Endothelial cell of umbilical vein (primary cell): ENCODE data around the gene CLCNKA. TPM values are rescaled to one million over a fixed set of nuclear protein-coding genes. Genes with fewer than 3 reads are reported as not detected.

Source experiments
- BruUV-seq: library from RNA; stranded (reverse); fragments of 400-500 nt; replicated peaks from 2 replicates; lab custom pipeline; 2021; lab: Mats Ljungman, UMichigan
- CTCF ChIA-PET: fragments of 300-600, 350-600 bp; sonication (Branson Sonifier 250); formaldehyde crosslinking; loops from one replicate; lab custom pipeline; 2021; ENCODE audit warnings: antibody characterized with exemption, inconsistent platforms; lab: Charles Lee
- POLR2A ChIA-PET: fragments of 300-600, 350-600 bp; sonication (Branson Sonifier 250); formaldehyde crosslinking; loops from one replicate; lab custom pipeline; 2021; ENCODE audit warnings: antibody characterized with exemption, inconsistent platforms; lab: Charles Lee
- DNase-seq: peaks from one replicate; pipeline ENCODE4 v3.0.0-alpha.2; 2011; ENCODE audit warnings: low read depth, low spot score
- FAIRE-seq: peaks from 2 replicates; lab custom pipeline; 2011; peaks lifted over from hg19 to GRCh38; lab: Jason Lieb, UNC
- H2AFZ ChIP-seq: 2 replicates; pipeline ENCODE4 v1.6.0; 2012; ENCODE audit warnings: low read depth, low read length, control low read depth, inconsistent platforms
- H3K27ac ChIP-seq: 2 replicates; pipeline ENCODE4 v1.5.1; 2011; ENCODE audit warnings: low read depth, mild to moderate bottlenecking, control low read depth, low read length, moderate library complexity; ENCODE audit not compliant: insufficient read depth
- H3K27me3 ChIP-seq, 2 experiments: 2 replicates each; pipeline versions ENCODE4 v1.6.0 to v1.6.1; 2011; ENCODE audit warnings: low read length in 2 of 2, mixed read lengths in 1 of 2; ENCODE audit not compliant: control insufficient read depth in 2 of 2, insufficient read depth in 2 of 2
- H3K36me3 ChIP-seq, 2 experiments: 2 replicates in 1 of 2; 3 replicates in 1 of 2; pipeline ENCODE4 v1.5.1; 2011; ENCODE audit warnings: low read length in 2 of 2, mild to moderate bottlenecking in 1 of 2, moderate library complexity in 1 of 2; ENCODE audit not compliant: control insufficient read depth in 2 of 2, insufficient read depth in 2 of 2; ENCODE audit errors: extremely low read depth in 1 of 2
- H3K4me1 ChIP-seq: 3 replicates; pipeline ENCODE4 v1.5.1; 2011; ENCODE audit warnings: mild to moderate bottlenecking, low read length; ENCODE audit not compliant: control insufficient read depth, insufficient read depth; ENCODE audit errors: extremely low read depth
- H3K4me2 ChIP-seq: 2 replicates; pipeline ENCODE4 v1.6.1; 2011; ENCODE audit warnings: low read length, control low read depth, mixed read lengths; ENCODE audit not compliant: insufficient read depth
- H3K4me3 ChIP-seq, 3 experiments: fragments of 200-600 bp in 1 of 3; sonication (generic), shearing (Covaris generic) in 1 of 3; replicated peaks in 1 of 3; 2 replicates each; pipeline ENCODE4 v1.5.1; 2011 to 2016; ENCODE audit warnings: control low read depth in 3 of 3, low read length in 3 of 3, mild to moderate bottlenecking in 2 of 3, inconsistent platforms in 1 of 3, low read depth in 1 of 3, moderate library complexity in 1 of 3; ENCODE audit not compliant: insufficient read depth in 1 of 3
- H3K79me2 ChIP-seq: 2 replicates; pipeline ENCODE4 v1.6.0; 2012; ENCODE audit warnings: low read length, inconsistent platforms; ENCODE audit not compliant: control insufficient read depth, insufficient read depth
- H3K9ac ChIP-seq: replicated peaks from 2 replicates; pipeline ENCODE3; 2011; ENCODE audit warnings: low read length, control low read depth; ENCODE audit not compliant: insufficient read depth; ENCODE audit errors: extremely low read depth
- H3K9me1 ChIP-seq: replicated peaks from 3 replicates; pipeline ENCODE4 v1.6.0; 2011; ENCODE audit warnings: mild to moderate bottlenecking, low read length; ENCODE audit not compliant: control insufficient read depth, insufficient read depth; ENCODE audit errors: extremely low read depth
- H3K9me3 ChIP-seq: replicated peaks from 2 replicates; pipeline ENCODE4 v1.5.1; 2012; ENCODE audit warnings: low read length, inconsistent platforms; ENCODE audit not compliant: control insufficient read depth, insufficient read depth
- H4K20me1 ChIP-seq: replicated peaks from 2 replicates; pipeline ENCODE3; 2011; ENCODE audit warnings: mild to moderate bottlenecking, low read length; ENCODE audit not compliant: control insufficient read depth, insufficient read depth; ENCODE audit errors: extremely low read depth
- EZH2 ChIP-seq: IDR thresholded peaks from 2 replicates; pipeline ENCODE4 v1.6.1; 2012; ENCODE audit warnings: borderline replicate concordance, low read depth, mild to moderate bottlenecking, moderate library complexity, low read length, inconsistent platforms; ENCODE audit not compliant: severe bottlenecking
- FOS ChIP-seq: IDR thresholded peaks from 2 replicates; pipeline ENCODE4 v1.6.1; 2011; ENCODE audit warnings: mild to moderate bottlenecking, low read length, moderate library complexity, borderline replicate concordance; ENCODE audit not compliant: insufficient read depth
- GATA2 ChIP-seq: IDR thresholded peaks from 2 replicates; pipeline ENCODE4 v1.7.0; 2011; ENCODE audit warnings: low read depth, mild to moderate bottlenecking, moderate library complexity, mixed read lengths, low read length; ENCODE audit not compliant: insufficient read length, insufficient read depth
- JUN ChIP-seq: IDR thresholded peaks from 2 replicates; pipeline ENCODE4 v1.6.1; 2011; ENCODE audit warnings: borderline replicate concordance, low read depth; ENCODE audit not compliant: insufficient read length, insufficient read depth
- MYC ChIP-seq: IDR thresholded peaks from one replicate; pipeline ENCODE4 v1.6.1; 2011; ENCODE audit warnings: mild to moderate bottlenecking, low read depth, low read length
- POLR2A ChIP-seq: IDR thresholded peaks from 2 replicates; pipeline ENCODE4 v1.6.1; 2012; ENCODE audit warnings: low read depth, mild to moderate bottlenecking, control low read depth, low read length
- POLR2AphosphoS5 ChIP-seq: IDR thresholded peaks from 2 replicates; pipeline ENCODE4 v1.6.1; 2012; ENCODE audit warnings: low read depth, mild to moderate bottlenecking, control low read depth, low read length, moderate library complexity; ENCODE audit not compliant: insufficient read depth
- dilution Hi-C: fragments of 300-500 bp; cut with MboI; formaldehyde crosslinking; loops from one replicate; pipeline ENCODE4 v1.15.0; 2019; ENCODE audit warnings: low sequenced_read_pairs; ENCODE audit not compliant: extremely low pct_ligation_motif_present
- intact Hi-C: fragments of 100-400 bp; cut with micrococcal nuclease; formaldehyde crosslinking; loops from one replicate; pipeline ENCODE4 v1.10.0; 2022
- polyA plus RNA-seq, 4 experiments: library from polyadenylated mRNA; depleted of rRNA in 3 of 4; stranded (reverse) in 3 of 4; unstranded in 1 of 4; fragments of >200 nt; gene quantifications; 2 replicates each; pipeline versions ENCODE4 v1.2.1 to v1.2.3, GENCODE V29; 2011 to 2012; ENCODE audit warnings: missing spikeins in 1 of 4
- total RNA-seq: library from RNA; stranded (reverse); gene quantifications from 2 replicates; pipeline ENCODE4 v1.2.3, GENCODE V29; 2021
- TF ChIP-seq, protein P1 (sequence below), 2 donors: IDR thresholded peaks; 1 replicate in 1 of 2; 2 replicates in 1 of 2; pipeline ENCODE4 v1.5.1; 2011; ENCODE audit warnings: low read length in 2 of 2, mild to moderate bottlenecking in 2 of 2, moderate library complexity in 2 of 2, control low read depth in 1 of 2, inconsistent platforms in 1 of 2, low read depth in 1 of 2; ENCODE audit not compliant: insufficient read depth in 1 of 2; ENCODE audit errors: extremely low read depth in 1 of 2
- TF ChIP-seq, protein P2 (sequence below): IDR thresholded peaks from 2 replicates; pipeline ENCODE4 v1.6.1; 2011; ENCODE audit not compliant: insufficient read depth, insufficient read length

Gene CLCNKA
- total and polyA plus RNA-seq, 2 donors (not counting 3 experiments of a cell fraction or from before 2014, with no cell fraction given): not detected

DNA sequence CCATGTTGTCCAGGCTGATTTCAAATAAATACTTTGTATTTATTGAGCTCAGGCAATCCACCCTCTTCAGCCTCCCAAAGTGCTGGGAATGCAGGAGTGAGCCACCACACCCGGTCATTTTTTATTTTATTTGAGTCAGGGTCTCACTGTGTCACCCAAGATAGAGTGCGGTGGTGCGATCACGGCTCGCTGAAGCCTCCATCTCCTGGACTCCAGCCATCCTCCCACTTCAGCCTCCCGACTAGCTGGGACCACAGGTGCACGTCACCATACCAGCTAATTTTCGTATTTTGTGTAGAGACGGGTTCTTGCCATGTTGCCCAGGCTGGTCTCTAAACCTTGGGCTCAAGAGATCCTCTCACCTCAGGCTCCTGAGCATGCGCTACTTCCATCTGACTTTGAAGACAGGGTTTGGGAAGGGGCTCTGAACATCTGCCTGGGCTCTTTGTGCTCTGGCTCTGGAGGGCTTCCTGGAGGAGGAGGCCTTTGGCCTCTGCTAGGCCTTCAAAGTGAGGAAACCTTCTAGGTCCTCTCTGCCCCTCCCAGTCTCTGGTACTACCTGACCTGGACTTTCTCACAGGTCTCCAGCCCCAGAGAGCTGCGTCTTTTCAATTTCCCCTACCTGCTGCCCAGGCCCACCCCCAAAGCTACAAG is 9.8 kb upstream of the CLCNKA start:
- H3K9me3 ChIP-seq: no peaks in the 10 kb centered on the region
- intact Hi-C loops: no loop called here
- no peak overlapping the region for H2AFZ ChIP-seq
- no peak for FAIRE-seq
- no TSS peak for BruUV-seq
- no peak overlapping the region for H3K4me2 ChIP-seq
- peaks cover 4% of the 10 kb centered on the region for H3K4me1 ChIP-seq
- POLR2A ChIA-PET: no interaction called here
- H3K9ac ChIP-seq: no peak overlapping the region
- no peaks in the 10 kb centered on the region for H3K79me2 ChIP-seq
- TF ChIP-seq EZH2 (no peak), GATA2 (no peak), POLR2A (no peak), POLR2AphosphoS5 (no peak), FOS (no peak), JUN (no peak), MYC (no peak)
- TF ChIP-seq, protein P1, sequence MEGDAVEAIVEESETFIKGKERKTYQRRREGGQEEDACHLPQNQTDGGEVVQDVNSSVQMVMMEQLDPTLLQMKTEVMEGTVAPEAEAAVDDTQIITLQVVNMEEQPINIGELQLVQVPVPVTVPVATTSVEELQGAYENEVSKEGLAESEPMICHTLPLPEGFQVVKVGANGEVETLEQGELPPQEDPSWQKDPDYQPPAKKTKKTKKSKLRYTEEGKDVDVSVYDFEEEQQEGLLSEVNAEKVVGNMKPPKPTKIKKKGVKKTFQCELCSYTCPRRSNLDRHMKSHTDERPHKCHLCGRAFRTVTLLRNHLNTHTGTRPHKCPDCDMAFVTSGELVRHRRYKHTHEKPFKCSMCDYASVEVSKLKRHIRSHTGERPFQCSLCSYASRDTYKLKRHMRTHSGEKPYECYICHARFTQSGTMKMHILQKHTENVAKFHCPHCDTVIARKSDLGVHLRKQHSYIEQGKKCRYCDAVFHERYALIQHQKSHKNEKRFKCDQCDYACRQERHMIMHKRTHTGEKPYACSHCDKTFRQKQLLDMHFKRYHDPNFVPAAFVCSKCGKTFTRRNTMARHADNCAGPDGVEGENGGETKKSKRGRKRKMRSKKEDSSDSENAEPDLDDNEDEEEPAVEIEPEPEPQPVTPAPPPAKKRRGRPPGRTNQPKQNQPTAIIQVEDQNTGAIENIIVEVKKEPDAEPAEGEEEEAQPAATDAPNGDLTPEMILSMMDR (IDR thresholded peaks at IDR 0.05; ENCODE audit: extremely low read depth in 1 of 2, insufficient read depth in 1 of 2, low read depth in 1 of 2, low read length in 2 of 2): no peak
- TF ChIP-seq, protein P2, sequence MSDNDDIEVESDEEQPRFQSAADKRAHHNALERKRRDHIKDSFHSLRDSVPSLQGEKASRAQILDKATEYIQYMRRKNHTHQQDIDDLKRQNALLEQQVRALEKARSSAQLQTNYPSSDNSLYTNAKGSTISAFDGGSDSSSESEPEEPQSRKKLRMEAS: no peak
- dilution Hi-C loops: no loop called here
- H3K36me3 ChIP-seq: no peaks in the 10 kb centered on the region
- no peak overlapping the region for H3K27ac ChIP-seq
- no peaks in the 10 kb centered on the region for H3K27me3 ChIP-seq
- CTCF ChIA-PET: interaction anchor here (0.8 to 3.2 kb wide), 2 partner anchors 44 to 61 kb away, joined by 4 to 19 read pairs; partner anchors contain the start of gene FAM131C
- no peak overlapping the region for H3K4me3 ChIP-seq
- no peak for DNase-seq
- H4K20me1 ChIP-seq: no peaks in the 10 kb centered on the region
- H3K9me1 ChIP-seq: no peaks in the 10 kb centered on the region
